NCI-H2196 (cell line): ENCODE measurements around the gene PASD1.
"Not testable (repeated sequence)": the region's sequence is repeated elsewhere in the genome, so short reads cannot be mapped to it uniquely, and the experiment has no call there.

Source experiments
- DNase-seq: peaks from one replicate; lab custom pipeline; 2025; ENCODE audit not compliant: unreplicated experiment; lab: John Stamatoyannopoulos, UW

PASD1 gene, protein sequence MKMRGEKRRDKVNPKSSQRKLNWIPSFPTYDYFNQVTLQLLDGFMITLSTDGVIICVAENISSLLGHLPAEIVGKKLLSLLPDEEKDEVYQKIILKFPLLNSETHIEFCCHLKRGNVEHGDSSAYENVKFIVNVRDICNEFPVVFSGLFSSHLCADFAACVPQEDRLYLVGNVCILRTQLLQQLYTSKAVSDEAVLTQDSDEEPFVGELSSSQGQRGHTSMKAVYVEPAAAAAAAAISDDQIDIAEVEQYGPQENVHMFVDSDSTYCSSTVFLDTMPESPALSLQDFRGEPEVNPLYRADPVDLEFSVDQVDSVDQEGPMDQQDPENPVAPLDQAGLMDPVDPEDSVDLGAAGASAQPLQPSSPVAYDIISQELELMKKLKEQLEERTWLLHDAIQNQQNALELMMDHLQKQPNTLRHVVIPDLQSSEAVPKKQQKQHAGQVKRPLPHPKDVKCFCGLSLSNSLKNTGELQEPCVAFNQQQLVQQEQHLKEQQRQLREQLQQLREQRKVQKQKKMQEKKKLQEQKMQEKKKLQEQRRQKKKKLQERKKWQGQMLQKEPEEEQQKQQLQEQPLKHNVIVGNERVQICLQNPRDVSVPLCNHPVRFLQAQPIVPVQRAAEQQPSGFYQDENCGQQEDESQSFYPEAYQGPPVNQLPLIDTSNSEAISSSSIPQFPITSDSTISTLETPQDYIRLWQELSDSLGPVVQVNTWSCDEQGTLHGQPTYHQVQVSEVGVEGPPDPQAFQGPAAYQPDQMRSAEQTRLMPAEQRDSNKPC

GRCh38 chrX:151563449-151563848 lies at the start of gene PASD1:
Gene PASD1 (plus strand): TSS chrX:151563675. CDS start chrX:151601554, 37,879 bp downstream.
- no peak for DNase-seq

GRCh38 chrX:151515237-151515636 lies 48.2 kb upstream of the PASD1 start:
- DNase-seq = no peak

- DNase-seq = no peak
These were observed 46.8 kb upstream of the PASD1 start for GRCh38 chrX:151516538-151517187.

DNA sequence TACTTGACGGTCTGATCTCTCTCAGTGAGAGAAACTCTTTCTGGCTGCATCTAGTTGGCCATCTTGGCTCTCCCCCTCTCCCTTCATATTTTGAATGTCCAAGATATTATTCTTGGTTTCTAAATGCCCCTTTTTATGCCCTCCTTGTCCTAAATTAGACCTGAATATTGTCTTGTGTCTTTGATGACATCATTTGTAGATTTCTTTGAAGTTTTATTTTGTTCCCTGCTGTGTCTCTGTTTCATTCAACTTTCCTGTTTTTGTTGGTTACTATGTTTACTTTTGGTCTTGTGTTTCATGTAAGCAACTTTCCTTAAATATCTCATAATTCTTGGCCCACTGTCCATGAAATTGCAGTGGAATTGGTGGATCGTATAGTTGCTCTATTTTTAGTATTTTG lies 46.1 kb upstream of the PASD1 start:
- no peak for DNase-seq

GRCh38 chrX:151523351-151523750 lies 40.1 kb upstream of the PASD1 start:
- no peak for DNase-seq

- DNase-seq = no peak
These were observed 26.9 kb upstream of the PASD1 start for GRCh38 chrX:151536571-151536970.

DNA sequence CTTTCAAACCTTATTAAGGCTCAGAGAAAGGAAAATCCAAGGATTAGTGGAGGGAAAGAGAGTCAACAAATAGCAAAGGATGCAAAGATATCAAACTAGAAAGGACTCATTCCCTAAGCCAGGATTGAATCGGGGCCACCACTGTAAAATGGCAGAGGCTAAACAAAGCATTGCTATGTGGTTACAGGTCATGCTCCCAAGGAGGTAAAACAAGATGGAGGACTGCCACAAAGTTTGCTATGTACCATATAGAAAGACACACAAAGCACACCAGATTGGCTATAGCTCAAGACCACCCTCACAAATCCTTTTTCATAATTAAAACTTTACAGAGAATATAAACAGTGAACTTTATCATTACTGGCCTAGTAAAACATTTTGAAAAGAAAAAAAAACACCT lies 25.9 kb upstream of the PASD1 start:
- DNase-seq = no peak

GRCh38 chrX:151538190-151539122 lies 25.0 kb upstream of the PASD1 start:
- DNase-seq = no peak

GRCh38 chrX:151543706-151544105 lies 19.8 kb upstream of the PASD1 start:
- no peak for DNase-seq

GRCh38 chrX:151546226-151546625 lies 17.2 kb upstream of the PASD1 start:
- not testable (repeated sequence) for DNase-seq

DNA sequence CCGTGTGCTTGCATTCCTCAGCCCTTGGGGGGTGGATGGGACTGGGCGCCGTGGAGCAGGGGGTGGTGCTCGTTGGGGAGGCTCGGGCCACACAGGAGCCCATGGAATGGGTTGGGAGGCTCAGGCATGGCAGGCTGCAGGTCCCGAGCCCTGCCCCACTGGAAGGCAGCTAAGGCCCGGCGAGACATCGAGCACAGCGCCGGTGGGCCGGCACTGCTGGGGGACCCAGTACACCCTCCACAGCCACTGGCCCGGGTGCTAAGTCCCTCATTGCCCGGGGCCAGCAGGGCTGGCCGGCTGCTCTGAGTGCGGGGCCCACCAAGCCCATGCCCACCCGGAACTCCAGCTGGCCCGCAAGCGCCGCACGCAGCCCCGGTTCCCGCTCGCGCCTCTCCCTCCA lies 12.3 kb upstream of the PASD1 start:
- DNase-seq = not testable (repeated sequence)

- DNase-seq = no peak
These were observed 10.7 kb upstream of the PASD1 start for GRCh38 chrX:151552743-151553142.

- DNase-seq = not testable (repeated sequence)
These were observed 8.2 kb upstream of the PASD1 start for GRCh38 chrX:151555301-151555700.

- DNase-seq = not testable (repeated sequence)
These were observed 990 bp upstream of the PASD1 start for GRCh38 chrX:151562485-151562884.

DNA sequence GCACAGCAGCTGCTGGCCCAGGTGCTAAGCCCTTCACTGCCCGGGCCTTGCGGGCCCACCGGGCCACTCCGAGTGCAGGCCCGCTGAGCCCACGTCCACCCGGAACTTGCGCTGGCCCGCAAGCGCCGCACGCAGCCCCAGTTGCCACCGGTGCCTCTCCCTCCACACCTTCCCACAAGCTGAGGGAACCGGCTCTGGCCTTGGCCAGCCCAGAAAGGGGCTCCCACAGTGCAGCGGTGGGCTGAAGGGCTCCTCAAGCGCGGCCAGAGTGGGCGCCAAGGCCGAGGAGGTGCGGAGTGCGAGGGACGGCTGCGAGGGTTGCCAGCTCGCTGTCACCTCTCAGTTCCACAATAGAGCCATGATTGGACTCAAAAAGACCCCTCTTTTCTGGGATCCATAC lies 472 bp upstream of the PASD1 start:
- DNase-seq = not testable (repeated sequence)

GRCh38 chrX:151564035-151564434 lies 560 bp downstream of the PASD1 start:
- DNase-seq = no peak

DNA sequence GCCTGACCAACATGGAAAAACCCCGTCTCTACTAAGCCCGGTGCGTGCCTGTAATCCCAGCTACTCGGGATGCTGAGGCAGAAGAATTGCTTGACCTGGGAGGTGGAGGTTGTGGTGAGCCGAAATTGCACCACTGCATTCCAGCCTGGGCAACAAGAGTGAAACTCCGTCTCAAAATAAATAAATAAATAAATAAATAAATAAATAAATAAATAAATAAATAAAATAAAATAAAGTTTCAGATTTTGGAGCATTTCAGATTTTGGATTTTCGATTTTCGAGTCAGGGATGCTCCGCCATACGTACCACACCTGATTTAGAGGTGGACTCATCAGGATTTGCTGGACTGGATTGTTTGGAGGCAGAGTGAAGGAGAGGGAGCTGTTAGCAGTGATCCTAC lies 3.4 kb downstream of the PASD1 start:
- DNase-seq = not testable (repeated sequence)

DNA sequence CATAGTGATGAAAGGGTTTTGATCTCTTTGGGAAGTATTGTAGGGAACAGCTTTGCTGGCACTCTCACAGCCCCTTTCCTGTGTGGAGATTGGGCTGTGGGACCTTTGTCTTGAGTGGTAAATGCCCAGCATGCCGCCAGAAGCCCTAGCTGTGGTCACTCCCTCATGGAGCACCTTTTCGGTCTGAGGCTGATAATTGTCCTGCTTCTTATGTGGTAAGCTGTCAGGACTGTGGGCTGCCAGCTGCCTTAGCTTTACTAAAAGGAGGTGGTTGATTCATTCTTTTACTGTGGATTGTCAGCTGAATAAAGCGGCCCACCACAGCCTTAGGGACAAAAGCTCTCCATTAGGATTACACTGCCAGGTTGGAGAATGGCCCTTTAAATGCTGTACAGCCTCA lies 7.1 kb downstream of the PASD1 start:
- DNase-seq = no peak

GRCh38 chrX:151593384-151593783 lies 29.9 kb downstream of the PASD1 start:
- not testable (repeated sequence) for DNase-seq

DNA sequence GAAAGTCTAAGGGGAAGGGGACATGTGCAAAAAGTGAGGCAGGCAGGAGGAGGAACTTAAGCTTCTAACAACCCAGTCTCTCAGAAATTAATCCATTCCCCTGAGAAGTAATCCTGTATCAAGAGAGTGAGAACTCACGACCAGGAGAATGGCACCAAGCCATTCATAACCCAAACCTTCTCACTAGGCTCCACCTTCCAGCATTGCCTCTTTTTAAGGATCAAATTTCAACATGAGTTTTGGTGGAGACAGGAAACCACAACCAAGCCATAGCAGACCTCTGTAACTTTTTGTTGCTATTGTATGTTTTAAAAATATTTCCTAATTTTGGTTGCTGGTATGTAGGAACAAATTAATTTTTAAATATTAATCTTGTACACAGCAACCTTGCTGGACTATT lies 32.8 kb downstream of the PASD1 start:
- DNase-seq = no peak

GRCh38 chrX:151604931-151605330 lies 41.5 kb downstream of the PASD1 start:
- DNase-seq = no peak
